DND-41 (cell line): ENCODE measurements around the gene MET.
"Not testable (repeated sequence)": the region's sequence is repeated elsewhere in the genome, so short reads cannot be mapped to it uniquely, and the experiment has no call there.

Source experiments
- ATAC-seq: fragments of 200-7000 bp; cut with Tn5 transposase; 3 replicates; pipeline ENCODE4 v1.9.1; 2021; ENCODE audit warnings: low read depth; ENCODE audit not compliant: insufficient read depth
- DNase-seq: peaks from one replicate; pipeline ENCODE4 v3.0.0-alpha.2; 2020
- H2AFZ ChIP-seq: 2 replicates; pipeline ENCODE4 v1.6.0; 2012; ENCODE audit warnings: low read depth, low read length
- H3K27ac ChIP-seq: 2 replicates; pipeline ENCODE4 v1.5.1; 2012; ENCODE audit warnings: low read length, inconsistent platforms
- H3K27me3 ChIP-seq: fragments of 200-600 bp; sonication (generic); 2 replicates; pipeline ENCODE4 v1.6.0; 2012; ENCODE audit warnings: low read length, mild to moderate bottlenecking, inconsistent platforms; ENCODE audit not compliant: insufficient read depth, poor library complexity
- H3K36me3 ChIP-seq: 2 replicates; pipeline ENCODE4 v1.5.1; 2012; ENCODE audit warnings: low read length, inconsistent platforms; ENCODE audit not compliant: insufficient read depth
- H3K4me1 ChIP-seq: 2 replicates; pipeline ENCODE4 v1.5.1; 2012; ENCODE audit warnings: mild to moderate bottlenecking, low read length; ENCODE audit not compliant: insufficient read depth
- H3K4me2 ChIP-seq: 2 replicates; pipeline ENCODE4 v1.6.0; 2012; ENCODE audit warnings: mild to moderate bottlenecking, moderate library complexity, low read length, inconsistent platforms; ENCODE audit not compliant: insufficient read depth
- H3K4me3 ChIP-seq, 2 experiments: fragments of 200-600 bp in 1 of 2; shearing (Covaris generic) in 1 of 2; 2 replicates each; pipeline ENCODE4 v1.5.1; 2012 to 2016; ENCODE audit warnings: inconsistent platforms in 2 of 2, low read length in 2 of 2, mild to moderate bottlenecking in 2 of 2, low read depth in 1 of 2, moderate library complexity in 1 of 2
- H3K79me2 ChIP-seq: 2 replicates; pipeline ENCODE4 v1.6.0; 2012; ENCODE audit warnings: low read length, inconsistent platforms; ENCODE audit not compliant: insufficient read depth
- H3K9ac ChIP-seq: 2 replicates; pipeline ENCODE4 v1.6.0; 2012; ENCODE audit warnings: low read depth, mild to moderate bottlenecking, inconsistent platforms, low read length, moderate library complexity
- H3K9me3 ChIP-seq: 2 replicates; pipeline ENCODE4 v1.5.1; 2012; ENCODE audit warnings: low read length, moderate library complexity, mild to moderate bottlenecking, inconsistent platforms; ENCODE audit not compliant: insufficient read depth, severe bottlenecking
- H4K20me1 ChIP-seq: 2 replicates; pipeline ENCODE4 v1.6.0; 2012; ENCODE audit warnings: low read length; ENCODE audit not compliant: insufficient read depth
- EZH2 ChIP-seq: IDR thresholded peaks from 3 replicates; pipeline ENCODE4 v1.6.1; 2012; ENCODE audit warnings: borderline replicate concordance, low read depth, mild to moderate bottlenecking, moderate library complexity, low read length, inconsistent platforms; ENCODE audit not compliant: severe bottlenecking
- TF ChIP-seq, protein P1 (sequence below): IDR thresholded peaks from 2 replicates; pipeline ENCODE4 v1.5.1; 2012; ENCODE audit warnings: borderline replicate concordance, low read length, moderate library complexity, mild to moderate bottlenecking; ENCODE audit not compliant: poor library complexity, severe bottlenecking; ENCODE audit errors: extremely low read depth

Gene MET

DNA sequence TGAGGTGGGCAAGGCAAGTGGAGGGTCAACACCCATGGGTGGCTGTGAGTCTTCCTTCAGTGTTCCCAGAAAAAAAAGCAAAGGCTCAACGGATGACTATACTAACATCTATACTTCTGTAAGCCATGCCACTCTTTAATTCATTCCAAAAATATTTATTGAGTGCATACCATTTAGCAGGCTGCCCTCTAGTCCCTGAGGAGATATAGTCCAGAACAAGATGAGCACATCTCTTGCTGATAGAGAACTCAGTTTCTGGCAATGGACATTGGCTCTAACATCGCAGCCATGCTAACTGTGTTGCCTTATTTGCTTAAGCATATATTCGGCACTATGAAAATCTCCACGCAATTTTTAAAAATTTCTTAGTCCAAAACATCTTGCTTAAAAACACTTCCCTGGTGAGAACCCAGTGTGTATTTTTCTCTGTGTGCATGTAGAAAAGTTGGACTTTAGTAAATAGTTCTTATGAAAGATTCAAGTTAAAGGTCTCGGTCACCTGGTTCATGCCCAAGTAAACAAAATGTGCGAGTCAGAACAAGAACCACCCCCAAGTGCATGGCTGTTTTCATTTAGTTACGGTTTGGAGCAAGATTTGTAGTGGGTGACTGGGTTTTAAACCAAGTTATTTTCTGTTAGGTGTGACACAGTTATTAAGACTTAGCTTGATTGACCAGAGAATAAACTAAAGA, 69.8 kb downstream of the MET start:
- Histone ChIP-seq H3K79me2 (no peaks in the 10 kb centered on the region), H3K4me1 (no peaks in the 10 kb centered on the region), H3K27ac (no peak overlapping the region), H3K4me3 (no peak overlapping the region), H2AFZ (no peak overlapping the region), H4K20me1 (no peaks in the 10 kb centered on the region), H3K4me2 (no peak overlapping the region), H3K36me3 (no peaks in the 10 kb centered on the region), H3K9me3 (no peaks in the 10 kb centered on the region), H3K27me3 (no peaks in the 10 kb centered on the region), H3K9ac (no peak overlapping the region)
- TF ChIP-seq EZH2: no peak
- TF ChIP-seq, protein P1, sequence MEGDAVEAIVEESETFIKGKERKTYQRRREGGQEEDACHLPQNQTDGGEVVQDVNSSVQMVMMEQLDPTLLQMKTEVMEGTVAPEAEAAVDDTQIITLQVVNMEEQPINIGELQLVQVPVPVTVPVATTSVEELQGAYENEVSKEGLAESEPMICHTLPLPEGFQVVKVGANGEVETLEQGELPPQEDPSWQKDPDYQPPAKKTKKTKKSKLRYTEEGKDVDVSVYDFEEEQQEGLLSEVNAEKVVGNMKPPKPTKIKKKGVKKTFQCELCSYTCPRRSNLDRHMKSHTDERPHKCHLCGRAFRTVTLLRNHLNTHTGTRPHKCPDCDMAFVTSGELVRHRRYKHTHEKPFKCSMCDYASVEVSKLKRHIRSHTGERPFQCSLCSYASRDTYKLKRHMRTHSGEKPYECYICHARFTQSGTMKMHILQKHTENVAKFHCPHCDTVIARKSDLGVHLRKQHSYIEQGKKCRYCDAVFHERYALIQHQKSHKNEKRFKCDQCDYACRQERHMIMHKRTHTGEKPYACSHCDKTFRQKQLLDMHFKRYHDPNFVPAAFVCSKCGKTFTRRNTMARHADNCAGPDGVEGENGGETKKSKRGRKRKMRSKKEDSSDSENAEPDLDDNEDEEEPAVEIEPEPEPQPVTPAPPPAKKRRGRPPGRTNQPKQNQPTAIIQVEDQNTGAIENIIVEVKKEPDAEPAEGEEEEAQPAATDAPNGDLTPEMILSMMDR: no peak
- ATAC-seq: no peak
- DNase-seq: no peak

DNA sequence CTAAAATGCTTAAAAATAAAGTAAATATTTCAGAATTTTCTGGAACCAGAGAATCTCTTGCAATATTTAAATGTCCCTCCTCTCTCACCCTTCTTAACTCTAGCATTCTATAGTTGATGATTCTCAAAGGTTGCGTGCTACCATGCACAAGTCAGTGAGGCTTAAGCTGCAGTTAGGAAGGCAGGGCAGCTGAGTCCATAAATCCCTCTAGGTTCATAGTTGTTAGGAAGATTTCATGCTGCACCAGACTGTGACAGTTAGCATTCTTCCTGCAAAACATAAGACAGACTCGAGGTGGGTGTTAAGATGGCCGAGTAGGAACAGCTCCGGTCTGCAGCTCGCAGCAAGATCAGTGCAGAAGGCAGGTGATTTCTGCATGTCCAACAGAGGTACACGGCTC, 70.6 kb downstream of the MET start:
- TF ChIP-seq, protein P1: no peak
- no peak for TF ChIP-seq EZH2
- H3K27ac ChIP-seq: no peak overlapping the region
- no peak overlapping the region for H2AFZ ChIP-seq
- no peak overlapping the region for H3K4me2 ChIP-seq
- H3K9ac ChIP-seq: no peak overlapping the region
- no peak overlapping the region for H3K4me3 ChIP-seq
- no peaks in the 10 kb centered on the region for H3K79me2 ChIP-seq
- no peaks in the 10 kb centered on the region for H3K36me3 ChIP-seq
- no peaks in the 10 kb centered on the region for H3K9me3 ChIP-seq
- H3K27me3 ChIP-seq: no peaks in the 10 kb centered on the region
- DNase-seq (no peak), ATAC-seq (no peak)
- H4K20me1 ChIP-seq: no peaks in the 10 kb centered on the region
- H3K4me1 ChIP-seq: no peaks in the 10 kb centered on the region

DNA sequence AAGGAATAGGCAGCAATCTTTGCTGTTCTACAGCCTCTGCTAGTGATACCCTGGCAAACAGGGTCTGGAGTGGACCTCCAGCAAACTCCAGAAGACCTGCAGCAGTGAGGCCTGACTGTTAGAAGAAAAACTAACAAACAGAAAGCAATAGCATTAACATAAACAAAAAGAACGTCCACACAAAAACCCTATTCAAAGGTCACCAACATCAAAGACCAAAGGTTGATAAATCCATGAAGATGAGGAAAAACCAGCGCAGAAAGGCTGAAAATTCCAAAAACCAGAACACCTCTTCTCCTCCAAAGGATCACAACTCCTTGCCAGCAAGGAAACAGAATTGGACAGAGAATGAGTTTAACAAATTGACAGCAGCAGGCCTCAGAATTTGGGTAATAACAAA, 71.8 kb downstream of the MET start:
- H3K36me3 ChIP-seq, H3K79me2 ChIP-seq, H4K20me1 ChIP-seq, H3K4me3 ChIP-seq, H2AFZ ChIP-seq, H3K27ac ChIP-seq, ATAC-seq, H3K9ac ChIP-seq, H3K4me2 ChIP-seq, H3K4me1 ChIP-seq, DNase-seq, H3K27me3 ChIP-seq, H3K9me3 ChIP-seq: not testable (repeated sequence)

DNA sequence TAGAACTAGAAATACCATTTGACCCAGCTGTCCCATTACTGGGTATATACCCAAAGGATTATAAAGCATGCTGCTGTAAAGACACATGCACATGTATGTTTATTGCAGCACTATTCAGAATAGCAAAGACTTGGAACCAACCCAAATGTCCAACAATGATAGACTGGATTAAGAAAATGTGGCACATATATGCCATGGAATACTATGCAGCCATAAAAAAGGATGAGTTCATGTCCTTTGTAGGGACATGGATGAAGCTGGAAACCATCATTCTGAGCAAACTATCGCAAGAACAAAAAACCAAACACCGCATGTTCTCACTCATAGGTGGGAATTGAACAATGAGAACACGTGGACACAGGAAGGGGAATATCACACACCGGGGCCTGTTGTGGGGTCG, 74.4 kb downstream of the MET start:
- not testable (repeated sequence) for H3K27ac ChIP-seq, ATAC-seq, H3K27me3 ChIP-seq, DNase-seq, H3K36me3 ChIP-seq, H3K4me3 ChIP-seq, H3K9ac ChIP-seq, H3K4me2 ChIP-seq, H4K20me1 ChIP-seq, H3K9me3 ChIP-seq, H3K79me2 ChIP-seq, H3K4me1 ChIP-seq, H2AFZ ChIP-seq

DNA sequence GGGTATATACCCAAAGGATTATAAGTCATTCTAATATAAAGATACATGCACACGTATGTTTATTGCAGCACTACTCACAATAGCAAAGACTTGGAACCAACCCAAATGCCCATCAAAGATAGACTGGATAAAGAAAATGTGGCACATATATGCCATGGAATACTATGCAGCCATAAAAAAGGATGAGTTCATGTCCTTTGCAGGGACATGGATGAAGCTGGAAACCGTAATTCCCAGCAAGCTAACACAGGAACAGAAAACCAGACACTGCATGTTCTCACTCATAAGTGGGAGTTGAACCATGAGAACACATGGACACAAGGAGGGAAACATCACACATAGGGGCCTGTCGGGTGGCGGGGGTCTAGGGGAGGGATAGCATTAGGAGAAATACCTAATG, 79.1 kb downstream of the MET start:
- not testable (repeated sequence) for H3K4me3 ChIP-seq, H3K79me2 ChIP-seq, H3K27me3 ChIP-seq, H3K27ac ChIP-seq, H3K4me2 ChIP-seq, H3K9me3 ChIP-seq, ATAC-seq, H3K36me3 ChIP-seq, H3K4me1 ChIP-seq, H4K20me1 ChIP-seq, H2AFZ ChIP-seq, DNase-seq, H3K9ac ChIP-seq
